K562 (cell line): ENCODE measurements around the gene PTPMT1. TPM values are rescaled to one million over a fixed set of nuclear protein-coding genes. Genes with fewer than 3 reads are reported as not detected.

Experiments
- ARID1B ChIP-seq: fragments of 450-650 bp; IDR thresholded peaks from 2 replicates; pipeline ENCODE4 v1.6.1; 2016; ENCODE audit warnings: antibody characterized with exemption, mild to moderate bottlenecking, inconsistent platforms
- BRD4 ChIP-seq: fragments of 200-600 bp; sonication (generic); IDR thresholded peaks from 2 replicates; pipeline ENCODE4 v1.6.1; 2017; ENCODE audit warnings: inconsistent platforms
- CREM ChIP-seq: IDR thresholded peaks from 2 replicates; pipeline ENCODE4 v1.6.1; 2014; ENCODE audit warnings: antibody characterized with exemption, low read depth
- E4F1 ChIP-seq: fragments of 250-450 bp; sonication (Bioruptor Pico); IDR thresholded peaks from 2 replicates; pipeline ENCODE4 v1.5.0; 2021; ENCODE audit warnings: mild to moderate bottlenecking, borderline replicate concordance
- EP300 ChIP-seq: IDR thresholded peaks from 2 replicates; pipeline ENCODE4 v1.6.1; 2012; ENCODE audit warnings: low read length, improper control_type of control experiment
- HOXB6 ChIP-seq: fragments of 250-450 bp; sonication (Bioruptor Pico); IDR thresholded peaks from 2 replicates; pipeline ENCODE4 v1.5.1; 2022; ENCODE audit warnings: mild to moderate bottlenecking, borderline replicate concordance
- JUND ChIP-seq, 2 experiments: IDR thresholded peaks; 2 replicates in 1 of 2; 3 replicates in 1 of 2; pipeline ENCODE4 v1.6.1; 2011; ENCODE audit warnings: borderline replicate concordance in 2 of 2, low read depth in 2 of 2, low read length in 2 of 2, improper control_type of control experiment in 1 of 2, missing biosample characterization in 1 of 2, missing genetic modification characterization in 1 of 2, missing genetic modification reagents in 1 of 2
- MEIS2 ChIP-seq: fragments of 450-650 bp; IDR thresholded peaks from 2 replicates; pipeline ENCODE4 v1.6.1; 2014; ENCODE audit warnings: mild to moderate bottlenecking; ENCODE audit not compliant: partially characterized antibody
- NCOA2 ChIP-seq, 2 experiments: fragments of 450-650 bp; IDR thresholded peaks; 2 replicates each; pipeline ENCODE4 v1.6.1; 2018; ENCODE audit warnings: mild to moderate bottlenecking in 2 of 2, moderate library complexity in 1 of 2; ENCODE audit not compliant: partially characterized antibody in 2 of 2
- NFE2 ChIP-seq: IDR thresholded peaks from 2 replicates; pipeline ENCODE4 v1.6.1; 2014; ENCODE audit warnings: antibody characterized with exemption, low read depth
- NFIC ChIP-seq: fragments of 450-650 bp; IDR thresholded peaks from 2 replicates; pipeline ENCODE4 v1.6.1; 2017; ENCODE audit warnings: mild to moderate bottlenecking, inconsistent platforms
- SMARCA5 ChIP-seq: fragments of 450-650 bp; IDR thresholded peaks from 2 replicates; pipeline ENCODE4 v1.6.1; 2016
- SMARCE1 ChIP-seq: fragments of 450-650 bp; IDR thresholded peaks from 2 replicates; pipeline ENCODE4 v1.7.1; 2016; ENCODE audit warnings: mild to moderate bottlenecking
- SREBF1 ChIP-seq: fragments of 150-350 bp; IDR thresholded peaks from 2 replicates; pipeline ENCODE4 v1.6.1; 2014; ENCODE audit warnings: antibody characterized with exemption, low read depth, low read length, borderline replicate concordance
- STAG1 ChIP-seq: sonication (generic); formaldehyde crosslinking; IDR thresholded peaks from 2 replicates; pipeline ENCODE4 v1.5.0; 2020; ENCODE audit warnings: missing genetic modification reagents, borderline replicate concordance
- U2AF1 ChIP-seq: fragments of 200-400 bp; formaldehyde crosslinking; optimal IDR thresholded peaks from 2 replicates; pipeline ENCODE3; 2017; ENCODE audit warnings: mild to moderate bottlenecking, low read depth, low read length, moderate library complexity
- ZKSCAN3 ChIP-seq: fragments of 250-450 bp; sonication (Bioruptor Pico); IDR thresholded peaks from 2 replicates; pipeline ENCODE4 v1.4.0; 2020
- ZNF165 ChIP-seq: fragments of 250-450 bp; sonication (Bioruptor Pico); IDR thresholded peaks from 2 replicates; pipeline ENCODE4 v1.4.0; 2020; ENCODE audit warnings: borderline replicate concordance
- ZNF609 ChIP-seq: sonication (generic); formaldehyde crosslinking; IDR thresholded peaks from 2 replicates; pipeline ENCODE4 v1.8.1; 2023; ENCODE audit warnings: missing genetic modification reagents, mild to moderate bottlenecking, borderline replicate concordance
- polyA plus RNA-seq, 8 experiments: library from polyadenylated mRNA; depleted of rRNA in 4 of 8; stranded (reverse) in 5 of 8; unstranded in 3 of 8; fragments of >200 nt; fragmentation: Nextera tagmentation in 2 of 8; fragmentation: Illumina TruSeq in 1 of 8; extraction: Ambion mirVana in 2 of 8; extraction: Trizol in 1 of 8; gene quantifications; 2 replicates each; pipeline versions ENCODE4 v1.2.1 to v1.2.3, GENCODE V29; 2011 to 2014; ENCODE audit warnings: inconsistent platforms in 1 of 8, missing spikeins in 1 of 8
- total RNA-seq, 7 experiments: library from RNA; depleted of rRNA in 6 of 7; stranded (reverse); fragments of >200 nt in 6 of 7; fragmentation: Illumina TruSeq in 2 of 7; extraction: Trizol in 2 of 7; gene quantifications; 2 replicates each; pipeline versions ENCODE4 v1.2.1 to v1.2.3, GENCODE V29; 2011 to 2021; ENCODE audit warnings: low replicate concordance in 1 of 7
- TF ChIP-seq, protein P1 (sequence below): sonication (generic); formaldehyde crosslinking; IDR thresholded peaks from 2 replicates; pipeline ENCODE4 v1.8.1; 2023; ENCODE audit warnings: mild to moderate bottlenecking, missing genetic modification reagents, moderate library complexity
- TF ChIP-seq, protein P2 (sequence below): fragments of 250-450 bp; sonication (Bioruptor Pico); IDR thresholded peaks from 2 replicates; pipeline ENCODE4 v1.6.1; 2021; ENCODE audit warnings: mild to moderate bottlenecking

The PTPMT1 gene
- total and polyA plus RNA-seq, 9 of the 15 experiments (the other 6 are each of a cell fraction or from before 2014, with no cell fraction given): 10.4 to 140 (median 67.2) TPM

- TF ChIP-seq E4F1 (CRISPR knock-in tag) (no peak), CREM (0 out of 2 replicates have a peak, but pooled peaks have one; percentile 19), JUND (IDR thresholded peaks at IDR 0.05; ENCODE audit: borderline replicate concordance, low read depth, low read length) (no peak), JUND (tag; IDR thresholded peaks at IDR 0.05; ENCODE audit: borderline replicate concordance, low read depth, low read length) (no peak; the same call in 2 of the 3 replicates), NCOA2 (IDR thresholded peaks at IDR 0.05; ENCODE audit: partially characterized antibody in 2 of 2) (peak in 1 of 2 experiments; percentile 89), ZKSCAN3 (CRISPR knock-in tag) (no peak), NFIC (peak; percentile 49), U2AF1 (no peak), NFE2 (no peak), ARID1B (peak; percentile 58), SMARCE1 (peak; percentile 54; the same call in 1 of the 2 replicates), HOXB6 (no peak), SMARCA5 (no peak), STAG1 (CRISPR knock-in tag) (no peak), EP300 (0 out of 2 replicates have a peak, but pooled peaks have one; percentile 2), ZNF609 (CRISPR knock-in tag) (no peak), MEIS2 (peak; percentile 98), ZNF165 (CRISPR knock-in tag) (no peak), SREBF1 (no peak), BRD4 (no peak)
- TF ChIP-seq, protein P1, sequence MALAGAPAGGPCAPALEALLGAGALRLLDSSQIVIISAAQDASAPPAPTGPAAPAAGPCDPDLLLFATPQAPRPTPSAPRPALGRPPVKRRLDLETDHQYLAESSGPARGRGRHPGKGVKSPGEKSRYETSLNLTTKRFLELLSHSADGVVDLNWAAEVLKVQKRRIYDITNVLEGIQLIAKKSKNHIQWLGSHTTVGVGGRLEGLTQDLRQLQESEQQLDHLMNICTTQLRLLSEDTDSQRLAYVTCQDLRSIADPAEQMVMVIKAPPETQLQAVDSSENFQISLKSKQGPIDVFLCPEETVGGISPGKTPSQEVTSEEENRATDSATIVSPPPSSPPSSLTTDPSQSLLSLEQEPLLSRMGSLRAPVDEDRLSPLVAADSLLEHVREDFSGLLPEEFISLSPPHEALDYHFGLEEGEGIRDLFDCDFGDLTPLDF (CRISPR knock-in tag): no peak
- TF ChIP-seq, protein P2, sequence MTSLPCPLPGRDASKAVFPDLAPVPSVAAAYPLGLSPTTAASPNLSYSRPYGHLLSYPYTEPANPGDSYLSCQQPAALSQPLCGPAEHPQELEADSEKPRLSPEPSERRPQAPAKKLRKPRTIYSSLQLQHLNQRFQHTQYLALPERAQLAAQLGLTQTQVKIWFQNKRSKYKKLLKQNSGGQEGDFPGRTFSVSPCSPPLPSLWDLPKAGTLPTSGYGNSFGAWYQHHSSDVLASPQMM (CRISPR knock-in tag): no peak
Observed at GRCh38 chr11:47605921-47606320, 40.5 kb downstream of the PTPMT1 start (continued).
